ENCODE data around the gene TAC1.
"Not testable (repeated sequence)": the region's sequence is repeated elsewhere in the genome, so short reads cannot be mapped to it uniquely, and the experiment has no call there.

Gene TAC1

DNA sequence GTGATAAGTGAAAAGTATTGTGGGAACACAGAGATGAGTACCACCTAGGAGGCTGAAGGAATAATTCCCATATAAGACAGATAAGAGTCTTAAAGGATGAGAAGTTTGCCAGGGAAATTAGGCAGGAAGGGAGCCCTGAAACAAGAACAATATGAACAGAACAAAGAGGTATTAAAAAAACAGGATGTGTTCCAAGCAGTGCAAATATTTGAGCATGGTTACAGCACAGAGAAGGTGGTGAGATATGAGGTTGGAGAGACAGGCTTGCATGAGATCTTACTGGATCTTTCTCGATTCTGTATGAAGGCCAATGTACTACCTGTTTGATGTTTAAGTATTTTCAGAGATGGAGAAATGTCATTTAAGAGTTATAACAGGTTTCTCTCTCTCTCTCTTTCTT is 20.3 kb downstream of the TAC1 start:
- TF ChIP-seq, protein P1, sequence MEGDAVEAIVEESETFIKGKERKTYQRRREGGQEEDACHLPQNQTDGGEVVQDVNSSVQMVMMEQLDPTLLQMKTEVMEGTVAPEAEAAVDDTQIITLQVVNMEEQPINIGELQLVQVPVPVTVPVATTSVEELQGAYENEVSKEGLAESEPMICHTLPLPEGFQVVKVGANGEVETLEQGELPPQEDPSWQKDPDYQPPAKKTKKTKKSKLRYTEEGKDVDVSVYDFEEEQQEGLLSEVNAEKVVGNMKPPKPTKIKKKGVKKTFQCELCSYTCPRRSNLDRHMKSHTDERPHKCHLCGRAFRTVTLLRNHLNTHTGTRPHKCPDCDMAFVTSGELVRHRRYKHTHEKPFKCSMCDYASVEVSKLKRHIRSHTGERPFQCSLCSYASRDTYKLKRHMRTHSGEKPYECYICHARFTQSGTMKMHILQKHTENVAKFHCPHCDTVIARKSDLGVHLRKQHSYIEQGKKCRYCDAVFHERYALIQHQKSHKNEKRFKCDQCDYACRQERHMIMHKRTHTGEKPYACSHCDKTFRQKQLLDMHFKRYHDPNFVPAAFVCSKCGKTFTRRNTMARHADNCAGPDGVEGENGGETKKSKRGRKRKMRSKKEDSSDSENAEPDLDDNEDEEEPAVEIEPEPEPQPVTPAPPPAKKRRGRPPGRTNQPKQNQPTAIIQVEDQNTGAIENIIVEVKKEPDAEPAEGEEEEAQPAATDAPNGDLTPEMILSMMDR (IDR thresholded peaks at IDR 0.05; ENCODE audit: control extremely low read depth, extremely low read depth, low read depth, missing control alignments) = no peak
- ChIA-PET CTCF (no interaction called here), POLR2A (no interaction called here)
- DNase-seq (ENCODE audit: extremely low spot score) = no peak

DNA sequence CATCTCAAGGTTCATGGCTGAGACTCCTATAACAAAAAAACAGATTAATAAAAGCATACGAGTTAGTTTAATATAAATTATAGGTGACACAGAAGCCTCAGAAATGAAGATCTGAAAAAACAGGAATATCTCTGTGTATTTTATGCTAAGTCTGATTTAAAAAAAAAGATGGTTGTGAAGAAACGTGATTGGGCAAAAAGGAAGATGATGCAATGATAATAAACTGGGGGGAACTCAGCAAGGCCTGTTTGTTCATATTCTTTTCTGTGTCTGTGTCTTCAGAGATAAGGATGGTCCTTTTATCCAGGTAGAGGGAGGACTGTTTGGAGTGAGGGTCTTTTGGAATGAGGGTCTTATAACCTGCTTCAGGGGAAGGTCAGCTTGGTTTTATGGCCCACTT is 25.9 kb downstream of the TAC1 start:
- CTCF ChIA-PET = interaction anchor here (2.4 kb wide), 1 partner anchor 16 kb away, joined by 5 read pairs; no protein-coding TSS in a partner anchor
- POLR2A ChIA-PET = no interaction called here
- TF ChIP-seq, protein P1 (IDR thresholded peaks at IDR 0.05; ENCODE audit: control extremely low read depth, extremely low read depth, low read depth, missing control alignments) = no peak
- DNase-seq (ENCODE audit: extremely low spot score) = no peak

DNA sequence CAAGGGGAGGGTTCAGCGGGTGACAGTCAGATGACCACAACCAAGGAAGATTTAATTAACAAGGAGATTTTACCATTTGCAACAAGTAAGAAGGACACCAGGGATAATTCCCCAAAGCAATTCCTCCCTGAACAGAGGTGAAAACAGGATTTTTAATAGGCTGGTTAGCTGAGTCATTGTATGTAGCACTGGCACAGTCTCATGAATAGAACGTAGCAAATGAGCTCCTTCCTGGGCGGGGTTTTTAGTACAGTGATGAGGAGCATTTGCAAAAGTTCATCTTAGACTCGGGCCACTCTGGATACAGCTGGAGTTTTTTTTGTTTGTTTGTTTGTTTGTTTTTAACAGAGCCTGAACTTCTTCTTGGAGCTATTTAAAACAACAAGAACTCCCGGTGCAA is 39.0 kb downstream of the TAC1 start:
- DNase-seq (ENCODE audit: extremely low spot score) = no peak
- ChIA-PET CTCF (no interaction called here), POLR2A (no interaction called here)
- TF ChIP-seq, protein P1 (IDR thresholded peaks at IDR 0.05; ENCODE audit: control extremely low read depth, extremely low read depth, low read depth, missing control alignments) = no peak

DNA sequence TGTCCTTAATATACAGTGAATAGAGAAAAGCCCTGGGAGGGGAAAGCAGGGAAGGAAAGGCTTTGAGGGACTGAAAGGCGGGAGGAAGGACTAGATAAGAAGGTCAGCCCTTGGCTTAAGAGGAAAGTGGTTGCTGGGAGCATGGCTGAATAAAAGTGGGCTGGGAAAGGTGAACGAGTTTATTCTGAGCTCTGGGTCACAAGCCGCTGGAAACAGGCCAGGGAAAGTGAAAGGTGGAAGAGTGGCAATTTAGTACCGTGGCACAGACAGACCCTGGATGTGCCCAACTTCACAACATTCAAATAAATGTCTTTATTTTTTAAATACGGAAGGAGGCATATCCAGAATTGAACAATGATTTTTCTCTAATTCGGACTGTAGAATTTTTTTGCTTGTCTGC is 39.7 kb downstream of the TAC1 start:
- ChIA-PET CTCF (no interaction called here), POLR2A (no interaction called here)
- TF ChIP-seq, protein P1 (IDR thresholded peaks at IDR 0.05; ENCODE audit: control extremely low read depth, extremely low read depth, low read depth, missing control alignments) = no peak
- DNase-seq (ENCODE audit: extremely low spot score) = no peak

DNA sequence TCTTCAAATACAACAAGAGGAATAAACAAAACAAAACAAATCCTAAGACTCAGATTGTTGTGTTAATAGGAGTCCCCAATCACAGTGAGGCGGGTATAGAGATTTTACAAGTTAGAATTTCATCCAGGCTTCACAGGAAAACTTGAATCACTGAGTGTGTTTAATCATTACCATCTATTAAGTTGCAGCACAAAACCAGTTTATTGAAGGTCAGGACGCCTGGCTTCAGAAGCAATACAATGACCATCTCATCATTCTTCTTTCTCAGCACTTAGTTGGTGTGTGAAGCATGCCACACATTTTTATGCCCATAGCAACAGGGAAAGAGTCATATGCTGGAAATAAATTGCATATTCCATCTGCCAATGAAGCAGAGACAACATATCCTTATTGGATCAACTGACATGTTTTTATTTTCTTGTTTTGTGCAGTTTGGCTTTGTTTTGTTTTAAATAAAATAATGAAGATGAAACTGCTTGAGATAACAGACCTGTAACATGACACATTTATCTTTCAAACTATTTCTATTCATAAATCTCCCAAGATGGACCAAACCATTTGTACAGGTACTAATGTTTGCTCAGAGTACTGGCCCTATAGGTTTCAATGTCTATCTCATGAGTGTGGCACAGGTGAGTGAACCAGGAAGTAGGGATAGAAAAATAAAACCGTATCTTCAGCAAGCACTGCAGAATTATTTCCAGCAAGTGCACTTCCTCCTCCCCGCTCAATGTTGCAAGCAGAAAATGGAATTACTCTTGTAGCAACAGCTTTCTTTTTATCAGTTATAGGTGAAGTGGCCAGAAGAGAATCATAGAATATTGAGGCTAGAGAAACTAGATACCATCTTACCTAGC is 40.4 kb downstream of the TAC1 start:
- ChIA-PET CTCF (no interaction called here), POLR2A (no interaction called here)
- TF ChIP-seq, protein P1 (IDR thresholded peaks at IDR 0.05; ENCODE audit: control extremely low read depth, extremely low read depth, low read depth, missing control alignments) = no peak
- DNase-seq (ENCODE audit: extremely low spot score) = no peak

DNA sequence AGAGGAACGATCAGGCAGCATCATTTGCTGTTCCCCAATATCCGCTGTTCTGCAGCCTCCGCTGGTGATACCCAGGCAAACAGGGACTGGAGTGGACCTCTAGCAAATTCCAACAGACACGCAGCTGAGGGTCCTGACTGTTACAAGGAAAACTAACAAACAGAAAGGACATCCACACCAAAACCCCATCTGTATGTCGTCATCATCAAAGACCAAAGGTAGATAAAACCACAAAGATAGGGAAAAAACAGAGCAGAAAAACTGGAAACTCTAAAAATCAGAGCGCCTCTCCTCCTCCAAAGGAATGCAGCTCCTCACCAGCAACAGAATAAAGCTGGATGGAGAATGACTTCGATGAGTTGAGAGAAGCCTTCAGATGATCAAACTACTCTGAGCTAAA is 54.5 kb downstream of the TAC1 start:
- POLR2A ChIA-PET = not testable (repeated sequence)

More for the DNA sequence above, 54.5 kb downstream of the TAC1 start:
- CTCF ChIA-PET; DNase-seq (ENCODE audit: extremely low spot score): not testable (repeated sequence)
